LHCN-M2 (cell line): ENCODE measurements around the gene BMP3. TPM values are rescaled to one million over a fixed set of nuclear protein-coding genes. Genes with fewer than 3 reads are reported as not detected.
A peak's percentile ranks its signal among the peaks of the same experiment; 100 is the strongest.
"Not testable (repeated sequence)": the region's sequence is repeated elsewhere in the genome, so short reads cannot be mapped to it uniquely, and the experiment has no call there.

Experiments
- DNase-seq: peaks from one replicate; pipeline ENCODE4 v3.0.0-alpha.2; 2012; ENCODE audit warnings: low read depth
- polyA plus RNA-seq: library from polyadenylated mRNA; unstranded; fragments of >200 nt; gene quantifications from one replicate; pipeline ENCODE4 v1.2.1, GENCODE V29; 2012; ENCODE audit warnings: missing spikeins
- total RNA-seq: library from RNA; depleted of rRNA; stranded (reverse); fragments of >200 nt; gene quantifications from 2 replicates; pipeline ENCODE4 v1.2.3, GENCODE V29; 2014; rRNA removed

Gene BMP3, protein sequence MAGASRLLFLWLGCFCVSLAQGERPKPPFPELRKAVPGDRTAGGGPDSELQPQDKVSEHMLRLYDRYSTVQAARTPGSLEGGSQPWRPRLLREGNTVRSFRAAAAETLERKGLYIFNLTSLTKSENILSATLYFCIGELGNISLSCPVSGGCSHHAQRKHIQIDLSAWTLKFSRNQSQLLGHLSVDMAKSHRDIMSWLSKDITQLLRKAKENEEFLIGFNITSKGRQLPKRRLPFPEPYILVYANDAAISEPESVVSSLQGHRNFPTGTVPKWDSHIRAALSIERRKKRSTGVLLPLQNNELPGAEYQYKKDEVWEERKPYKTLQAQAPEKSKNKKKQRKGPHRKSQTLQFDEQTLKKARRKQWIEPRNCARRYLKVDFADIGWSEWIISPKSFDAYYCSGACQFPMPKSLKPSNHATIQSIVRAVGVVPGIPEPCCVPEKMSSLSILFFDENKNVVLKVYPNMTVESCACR
- under 0.01 and 0.17 TPM in 2 replicates for total RNA-seq
- polyA plus RNA-seq: 0.02 TPM

DNA sequence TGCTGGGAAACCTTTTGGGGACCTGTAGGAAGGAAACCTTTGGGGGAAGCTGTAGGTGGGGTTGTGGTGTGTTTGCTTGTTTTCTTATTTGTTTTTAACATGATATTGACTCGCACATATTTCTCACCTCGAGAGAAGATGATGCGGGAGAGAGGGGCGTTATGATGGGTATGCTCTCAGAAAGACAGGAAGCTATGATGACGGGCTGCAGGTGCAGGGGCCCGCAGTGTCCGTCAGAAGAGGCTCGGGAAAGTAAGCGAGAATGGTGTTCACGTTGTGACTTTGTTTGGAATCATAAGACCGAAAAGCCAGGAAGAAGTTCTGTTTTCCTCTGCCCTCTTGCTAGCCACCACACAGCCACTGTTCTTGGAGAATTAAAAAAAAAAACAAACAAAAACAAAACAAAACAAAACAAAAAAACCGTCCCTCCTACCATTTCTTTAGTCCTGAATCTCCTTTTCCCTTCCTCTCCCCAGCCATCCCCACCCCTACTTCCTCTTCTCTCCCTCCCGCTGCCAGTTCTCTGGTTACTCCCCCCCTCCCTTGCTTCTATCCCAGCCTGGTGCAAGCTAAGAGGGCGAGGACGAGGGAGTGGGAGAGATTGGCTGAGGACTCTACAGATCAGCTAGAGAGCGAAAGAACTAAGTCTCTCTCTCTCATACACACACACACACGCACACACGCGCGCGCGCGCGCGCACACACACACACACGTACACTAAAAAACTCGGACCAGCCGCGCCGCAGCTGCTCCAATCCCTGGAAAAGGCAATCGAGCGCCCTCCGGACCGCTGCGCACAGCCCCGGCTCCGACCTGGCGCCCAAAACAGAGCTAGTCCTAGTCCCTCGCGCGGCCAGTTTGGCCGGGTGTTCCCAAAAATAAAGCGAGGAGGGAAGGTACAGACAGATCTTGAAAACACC is at the start of gene BMP3:
Gene BMP3 (plus strand): TSS at position 648 of the 920 bp plus-strand sequence. CDS start 577 bp downstream, outside the sequence.
- DNase-seq: peak; percentile 31

DNA sequence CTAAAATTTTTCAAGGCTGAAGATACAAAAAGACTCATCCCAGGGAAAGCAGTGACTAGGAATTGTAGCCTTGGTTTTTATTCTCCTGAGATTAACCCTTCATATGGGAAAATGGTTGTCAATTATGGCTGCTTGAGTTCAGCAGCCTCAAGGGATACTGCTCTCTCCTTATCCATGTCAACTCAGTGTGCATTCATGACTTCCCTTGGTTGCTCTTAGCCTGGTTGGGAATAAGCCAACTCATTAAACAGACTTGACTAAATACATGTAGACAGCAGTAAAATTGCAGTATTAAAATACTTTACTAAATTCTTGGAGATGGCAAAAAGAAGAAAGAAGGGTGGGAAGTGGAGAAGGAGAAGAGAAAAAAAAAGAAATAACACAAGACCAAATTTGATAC is 44.5 kb upstream of the BMP3 start:
- DNase-seq: no peak

DNA sequence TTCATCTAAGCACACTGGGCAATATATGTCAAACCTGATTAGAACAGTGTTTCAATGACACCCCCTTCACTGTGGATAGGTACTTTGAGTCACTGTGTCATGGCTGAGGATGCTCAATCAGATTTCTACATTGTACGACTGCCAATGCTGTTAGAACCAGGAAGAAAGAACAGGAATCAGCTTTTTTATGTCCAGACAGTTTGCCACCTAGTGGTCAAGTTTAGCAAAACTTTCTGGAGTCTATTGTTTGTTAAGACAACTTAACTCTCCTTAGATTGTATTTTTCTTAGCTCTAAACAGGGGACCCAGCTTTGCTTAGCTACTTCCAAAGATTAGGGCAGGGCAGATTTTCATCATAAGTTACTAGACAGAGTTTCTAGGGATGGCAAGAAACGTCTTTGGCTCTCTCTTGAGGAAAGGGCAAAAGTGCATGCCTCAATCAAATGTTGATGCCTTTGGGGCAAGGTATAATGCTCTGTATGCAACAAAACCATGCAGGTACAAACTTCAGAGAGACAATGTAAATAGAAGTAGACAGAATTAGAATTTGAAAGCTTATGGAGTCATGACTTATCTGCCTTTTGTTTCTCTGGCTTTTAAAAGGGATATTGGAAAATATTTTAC is 40.5 kb upstream of the BMP3 start:
- peak; percentile 68 for DNase-seq

DNA sequence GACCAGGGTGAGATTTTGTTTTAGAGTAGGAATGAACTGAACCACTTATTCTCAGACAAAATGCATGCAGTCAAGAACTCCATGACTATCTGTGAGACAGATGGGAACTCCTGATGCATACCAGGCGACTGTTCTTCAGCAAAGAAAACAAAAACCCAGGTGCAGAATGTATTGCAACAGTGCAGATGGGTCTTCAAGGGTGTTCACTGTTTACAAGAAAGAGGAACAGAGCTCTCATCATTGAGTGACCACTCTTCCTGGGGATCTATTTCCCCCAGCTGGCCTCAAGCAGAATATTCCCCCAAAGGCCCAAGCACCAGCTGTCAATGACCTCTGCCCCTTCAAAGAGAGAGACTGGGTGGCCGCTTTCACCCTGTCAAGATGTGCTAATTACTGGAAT is 39.7 kb upstream of the BMP3 start:
- DNase-seq: no peak

DNA sequence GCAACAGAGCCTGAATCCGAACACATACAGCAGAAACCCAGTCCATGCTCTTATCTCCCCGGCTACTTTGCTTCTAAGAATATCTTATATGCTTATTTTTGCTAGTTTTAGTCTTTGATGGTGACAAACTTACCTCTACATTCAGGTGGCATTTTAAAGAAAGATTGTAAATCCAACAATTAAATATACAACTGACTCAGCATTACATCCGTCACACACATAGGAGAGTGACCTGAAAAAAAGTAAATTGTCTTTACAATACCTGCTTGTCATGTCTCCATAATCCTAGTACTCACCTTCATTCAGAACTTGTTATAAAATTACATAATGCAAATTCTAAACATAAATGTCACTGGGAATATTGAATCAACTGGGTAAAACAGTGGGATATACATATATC is 30.6 kb upstream of the BMP3 start:
- DNase-seq: no peak

DNA sequence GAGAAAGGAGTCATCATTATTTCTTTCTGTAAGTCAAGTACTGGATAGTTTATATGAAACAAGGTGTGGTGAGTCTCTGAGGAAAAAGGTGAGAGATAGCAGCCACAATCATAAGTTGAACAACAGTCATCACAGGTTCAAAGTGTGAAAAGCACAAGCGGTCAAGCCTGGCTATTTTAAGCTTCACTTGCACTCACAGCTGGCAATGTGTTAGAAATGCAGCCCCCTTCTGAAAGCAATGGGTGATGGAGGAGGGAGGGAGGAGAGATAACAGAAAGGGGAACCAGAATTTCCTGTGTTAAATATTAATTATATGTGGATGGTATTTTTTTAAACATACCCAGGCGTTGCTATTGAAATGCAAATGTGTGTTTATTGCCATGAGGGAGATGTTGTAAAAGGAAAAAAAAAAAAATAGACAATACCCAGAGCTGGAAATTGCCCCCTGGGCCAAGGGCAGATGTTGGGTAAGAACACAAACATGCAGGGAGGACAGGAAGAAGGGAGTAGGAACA is 26.9 kb upstream of the BMP3 start:
- no peak for DNase-seq

DNA sequence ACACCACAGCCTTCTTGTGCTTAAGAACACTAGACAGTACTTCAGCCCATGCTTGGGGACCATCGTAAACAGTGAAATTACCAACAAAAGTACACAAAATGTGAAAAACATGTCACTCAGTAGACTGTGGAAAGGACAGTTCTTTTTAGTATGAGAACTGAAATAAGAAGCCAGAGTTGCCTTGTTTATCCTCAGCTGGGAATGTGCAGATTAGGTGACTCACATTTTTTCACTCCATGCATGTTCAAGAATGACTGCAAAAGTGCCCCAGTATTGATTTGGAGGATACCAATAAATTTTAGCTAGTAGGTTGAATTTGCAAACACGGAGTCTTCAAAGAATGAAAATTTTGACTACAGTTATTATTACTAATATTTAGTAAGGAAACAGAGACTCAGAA is 23.1 kb upstream of the BMP3 start:
- DNase-seq: no peak

DNA sequence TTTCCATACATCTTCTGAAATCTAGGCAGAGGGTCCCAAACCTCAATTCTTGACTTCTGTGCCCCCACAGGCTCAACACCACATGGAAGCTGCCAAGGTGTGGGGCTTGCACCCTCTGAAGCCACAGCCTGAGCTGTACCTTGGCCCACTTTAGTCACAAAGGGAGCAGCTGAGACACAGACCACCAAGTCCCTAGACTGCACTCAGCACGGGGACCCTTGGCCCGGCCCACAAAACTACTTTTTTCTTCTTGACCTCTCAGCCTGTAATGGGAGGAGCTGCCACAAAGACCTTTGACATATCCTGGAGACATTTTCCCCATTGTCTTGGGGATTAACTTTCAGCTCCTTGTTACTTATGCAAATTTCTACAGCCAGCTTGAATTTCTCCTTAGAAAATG is 13.9 kb upstream of the BMP3 start:
- not testable (repeated sequence) for DNase-seq

DNA sequence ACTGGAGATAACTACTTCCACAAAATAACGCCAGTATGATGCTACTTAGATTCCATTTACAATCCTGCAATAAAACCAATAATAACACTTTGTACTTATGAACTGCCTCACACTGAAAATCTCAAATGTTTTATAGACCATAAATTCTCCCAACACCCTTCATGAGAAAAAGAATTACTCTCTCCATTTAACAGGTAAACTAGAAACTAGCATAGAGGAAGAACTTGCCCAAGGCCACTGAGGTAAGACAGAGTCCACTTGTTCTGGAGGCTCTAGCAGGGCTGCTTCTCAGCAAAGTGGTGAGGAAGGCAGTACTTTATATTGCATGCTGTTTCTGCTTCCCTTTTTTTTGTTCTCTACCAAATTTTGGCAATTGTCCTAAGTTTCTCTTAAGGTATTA is 11.5 kb upstream of the BMP3 start:
- DNase-seq: no peak

DNA sequence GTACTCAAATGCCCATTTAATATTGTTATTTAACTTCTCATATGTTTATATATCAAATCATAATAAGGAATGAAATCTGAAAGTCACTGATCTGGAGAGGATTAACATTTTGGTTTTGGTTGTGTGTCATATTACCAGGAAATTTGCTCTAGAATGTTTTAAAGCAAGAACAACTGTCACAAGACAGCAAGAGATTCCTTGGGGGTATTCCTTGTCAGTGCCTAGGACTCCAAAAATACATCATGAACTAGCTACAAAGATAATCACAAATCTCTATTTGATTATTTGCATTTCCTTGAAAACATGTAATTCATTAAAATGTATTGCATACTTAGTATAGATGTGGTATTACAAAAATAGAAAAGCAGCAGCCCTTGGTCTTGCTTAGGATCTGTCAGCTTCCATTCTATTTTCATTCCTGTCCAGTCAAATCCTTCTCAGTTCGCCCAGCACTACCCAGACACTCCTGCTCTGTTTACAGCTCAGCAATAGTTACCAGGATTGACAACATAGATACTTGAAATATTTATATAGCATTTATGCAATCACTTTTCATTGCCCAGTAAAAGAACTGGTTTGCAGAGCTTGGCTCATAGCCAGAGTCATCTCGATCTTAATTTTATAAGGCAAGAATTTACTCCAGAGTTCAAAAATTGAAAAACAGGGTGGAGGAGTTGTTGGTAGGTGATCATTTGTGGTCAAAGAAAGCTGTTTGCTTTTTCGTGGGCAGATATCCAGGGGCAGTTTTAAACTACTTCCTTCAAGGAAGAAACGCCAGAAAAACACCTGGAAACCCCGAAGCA is 9.2 kb upstream of the BMP3 start:
- no peak for DNase-seq

DNA sequence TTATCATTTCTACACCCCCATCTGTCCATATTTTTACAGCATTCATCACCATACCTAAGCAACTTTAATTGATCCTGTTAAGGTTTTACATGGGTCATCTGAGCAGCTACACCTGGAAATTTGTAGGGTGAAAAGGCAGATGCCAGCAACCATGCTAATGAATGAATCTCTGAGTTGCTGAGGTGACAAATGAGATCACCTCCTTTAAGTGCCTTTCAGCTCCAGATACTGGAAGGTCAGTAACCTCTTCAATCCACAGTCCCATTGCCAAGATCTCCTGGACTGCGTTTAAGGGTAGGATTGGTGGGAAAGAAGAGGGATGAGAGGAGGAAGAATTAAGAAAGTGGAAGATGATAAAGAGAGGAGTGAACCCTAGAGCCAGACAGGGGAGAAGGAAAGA is 8.5 kb upstream of the BMP3 start:
- DNase-seq: no peak

DNA sequence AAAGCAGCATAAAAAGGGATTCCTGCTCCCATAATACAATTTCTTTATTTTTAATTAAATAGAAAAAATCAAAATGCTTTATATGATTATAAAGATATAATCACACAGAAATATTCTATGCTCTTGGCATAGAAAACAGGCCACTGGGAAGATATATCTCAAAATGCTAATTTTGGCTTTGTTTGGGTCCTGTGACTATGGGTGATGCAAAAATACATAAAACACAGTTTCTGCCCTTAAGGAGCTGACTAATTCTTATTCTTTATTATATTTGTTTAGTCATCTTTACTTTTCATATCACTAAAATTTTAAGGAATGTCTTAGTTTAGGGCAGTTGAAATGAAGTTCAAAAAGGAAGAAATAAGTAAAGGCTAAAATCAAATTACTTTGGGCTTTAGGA is 7.0 kb upstream of the BMP3 start:
- DNase-seq: no peak

DNA sequence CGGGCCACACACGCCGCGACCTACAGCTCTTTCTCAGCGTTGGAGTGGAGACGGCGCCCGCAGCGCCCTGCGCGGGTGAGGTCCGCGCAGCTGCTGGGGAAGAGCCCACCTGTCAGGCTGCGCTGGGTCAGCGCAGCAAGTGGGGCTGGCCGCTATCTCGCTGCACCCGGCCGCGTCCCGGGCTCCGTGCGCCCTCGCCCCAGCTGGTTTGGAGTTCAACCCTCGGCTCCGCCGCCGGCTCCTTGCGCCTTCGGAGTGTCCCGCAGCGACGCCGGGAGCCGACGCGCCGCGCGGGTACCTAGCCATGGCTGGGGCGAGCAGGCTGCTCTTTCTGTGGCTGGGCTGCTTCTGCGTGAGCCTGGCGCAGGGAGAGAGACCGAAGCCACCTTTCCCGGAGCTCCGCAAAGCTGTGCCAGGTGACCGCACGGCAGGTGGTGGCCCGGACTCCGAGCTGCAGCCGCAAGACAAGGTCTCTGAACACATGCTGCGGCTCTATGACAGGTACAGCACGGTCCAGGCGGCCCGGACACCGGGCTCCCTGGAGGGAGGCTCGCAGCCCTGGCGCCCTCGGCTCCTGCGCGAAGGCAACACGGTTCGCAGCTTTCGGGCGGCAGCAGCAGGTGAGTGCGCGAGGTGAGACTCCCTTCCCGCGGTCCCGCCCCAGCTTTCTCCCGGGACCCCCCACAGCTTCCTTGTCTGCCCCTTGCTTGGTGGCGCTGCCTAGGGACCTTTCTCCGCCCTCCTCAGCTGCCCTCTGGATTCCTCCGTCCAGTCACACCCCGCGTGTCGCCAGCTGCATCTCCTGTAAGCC is 678 bp downstream of the BMP3 start:
- DNase-seq: peak; percentile 6

DNA sequence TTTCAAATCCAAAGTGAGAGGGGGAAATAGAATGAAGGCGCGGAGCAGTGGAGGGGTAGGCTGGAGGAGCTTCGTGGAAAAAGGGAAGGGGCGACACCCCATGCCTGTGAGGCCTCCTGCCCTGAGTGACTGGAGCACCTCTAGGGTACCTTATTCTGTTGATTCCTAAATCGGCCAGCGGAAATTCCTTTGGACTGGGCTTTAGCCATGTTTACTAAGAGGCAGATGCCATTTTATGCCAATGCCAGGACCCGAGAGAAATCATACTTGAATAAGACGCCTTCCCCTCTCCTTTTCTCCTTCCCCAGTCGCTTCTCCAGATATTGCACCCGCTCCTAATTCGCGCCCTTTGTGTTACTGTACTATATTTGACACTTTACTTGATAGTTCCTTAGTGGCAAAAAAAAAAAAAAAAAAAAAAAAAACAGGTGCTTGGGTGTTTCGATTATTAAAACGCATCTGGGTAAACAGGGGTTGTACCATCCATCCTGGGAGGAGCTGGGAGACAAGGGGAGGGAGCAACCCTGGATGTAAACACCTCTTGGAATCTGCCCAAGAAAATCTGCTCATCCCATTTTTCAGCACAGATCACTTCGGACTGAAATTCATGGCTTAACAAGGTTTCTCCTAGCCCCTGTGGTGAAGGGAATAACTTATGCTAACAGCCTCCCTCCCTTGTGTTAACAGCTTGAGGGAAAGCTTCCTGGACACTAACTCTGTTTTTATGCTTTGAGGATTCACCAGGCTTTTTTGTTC is 1.5 kb downstream of the BMP3 start:
- no peak for DNase-seq

DNA sequence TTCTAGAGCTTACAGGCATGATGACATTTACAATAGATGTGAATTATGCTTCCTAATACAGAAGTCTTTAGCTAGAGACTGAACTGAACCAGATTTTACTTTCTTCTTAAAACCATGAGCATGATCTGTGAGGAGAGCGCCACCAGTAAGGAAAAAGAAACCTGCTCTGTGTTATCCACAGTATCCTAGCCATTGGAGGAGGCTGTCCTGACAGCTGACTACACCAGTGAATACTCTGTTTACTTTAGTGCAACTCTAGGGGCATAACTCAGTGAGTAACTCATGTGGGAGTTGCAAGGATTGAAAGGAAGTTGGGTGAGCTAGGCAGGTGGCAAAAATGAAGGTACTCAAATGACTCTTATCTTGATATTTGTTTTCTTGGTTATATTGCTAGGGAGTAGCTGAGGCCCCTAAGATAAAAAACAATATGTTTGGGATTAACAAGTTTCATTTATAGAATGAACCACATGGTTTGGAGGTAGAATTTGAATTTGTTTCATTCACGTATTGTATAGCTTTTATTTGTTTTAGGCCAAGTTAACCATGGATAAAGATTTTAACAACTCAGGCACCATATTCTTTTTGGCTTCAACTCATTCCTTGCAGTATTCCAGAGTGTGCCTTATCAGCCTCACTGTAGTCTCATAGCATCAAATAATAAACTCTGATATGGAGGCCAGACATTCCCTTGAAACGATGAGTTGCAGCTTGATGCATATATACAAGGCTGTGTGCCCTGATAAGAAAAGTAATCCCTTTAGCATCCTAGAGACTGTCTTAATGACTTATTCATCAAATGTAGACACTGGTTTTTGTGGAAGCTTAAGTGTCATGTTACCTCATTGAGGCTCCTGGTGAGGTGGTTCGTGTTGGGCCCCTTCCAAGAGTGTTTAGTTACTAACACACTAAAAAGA is 2.5 kb downstream of the BMP3 start:
- peak; percentile 13 for DNase-seq

DNA sequence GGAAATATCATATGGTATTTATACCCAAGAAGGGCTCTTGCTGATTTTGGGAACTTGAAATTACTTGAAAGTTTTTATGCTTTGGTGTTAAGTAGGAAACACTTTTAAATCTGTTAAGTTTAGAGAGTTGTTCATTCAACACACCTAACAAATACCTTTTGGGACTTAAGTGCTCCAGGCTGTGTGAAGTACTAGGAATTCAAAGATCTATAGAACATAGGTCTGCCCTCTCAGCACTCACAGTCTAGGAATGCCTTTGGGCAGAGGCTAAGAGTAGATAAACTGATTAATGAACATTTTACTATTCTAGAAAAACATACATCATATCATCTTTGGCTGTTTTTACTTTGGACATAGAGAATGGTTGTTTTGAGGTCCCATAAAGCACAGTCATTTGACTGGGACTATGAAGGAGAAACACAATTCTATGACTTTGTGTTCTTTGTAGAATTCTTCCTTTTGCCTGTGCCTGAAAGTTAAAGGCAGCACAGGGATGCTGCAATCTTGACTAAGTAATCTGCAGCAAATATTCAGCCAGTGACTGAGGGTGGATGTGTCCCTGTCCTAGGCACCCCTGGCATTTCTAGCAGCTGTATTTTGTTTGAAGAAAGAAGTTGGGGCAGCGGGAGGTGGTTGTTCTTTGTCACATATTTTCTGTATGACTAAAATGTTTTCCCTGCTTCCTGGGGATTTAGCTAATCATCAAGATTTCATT is 8.3 kb downstream of the BMP3 start:
- DNase-seq: no peak

DNA sequence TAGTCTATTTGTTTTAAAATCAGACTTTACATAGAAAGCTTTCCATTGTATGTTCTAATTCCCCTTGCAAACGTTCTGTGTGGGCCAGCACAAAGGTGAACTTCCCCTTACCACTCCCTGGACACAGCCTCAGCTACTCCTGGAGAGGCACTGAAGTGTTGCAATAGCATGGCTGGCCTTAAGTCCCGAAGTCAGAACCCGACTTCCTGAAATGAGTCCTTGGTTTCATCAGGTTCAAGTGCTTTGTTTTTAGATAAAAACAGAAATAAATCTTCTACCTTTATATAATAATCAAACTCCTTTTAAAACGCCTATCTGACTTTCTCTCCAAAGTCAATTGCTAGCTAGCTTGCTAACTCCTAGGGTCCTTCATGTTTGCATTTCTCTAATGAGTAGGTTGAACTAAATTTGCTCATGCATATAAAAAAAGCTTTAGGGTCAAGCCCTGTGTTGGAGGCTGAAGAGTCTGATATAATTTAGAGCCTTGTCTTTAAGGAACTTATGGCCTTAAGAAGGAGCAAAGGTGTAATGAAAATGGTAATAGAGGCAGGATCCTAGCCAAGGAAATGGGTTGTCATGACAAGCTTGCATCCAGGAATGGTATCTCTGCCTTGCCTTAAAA is 9.0 kb downstream of the BMP3 start:
- DNase-seq: no peak
